HEK293T (cell line): Measurements from ENCODE around the gene GABRG3.

Source experiments
- CTCF ChIA-PET: fragments of 350-600 bp; formaldehyde crosslinking; extraction: SDS; loops from one replicate; lab custom pipeline; 2021; ENCODE audit warnings: antibody characterized with exemption, inconsistent platforms; lab: Yijun Ruan, JAX
- POLR2A ChIA-PET: fragments of 350-600 bp; formaldehyde crosslinking; extraction: SDS; loops from one replicate; lab custom pipeline; 2020; ENCODE audit warnings: antibody characterized with exemption, inconsistent platforms; lab: Yijun Ruan, JAX
- DNase-seq: peaks from one replicate; pipeline ENCODE4 v3.0.0; 2012; ENCODE audit warnings: mixed read lengths; ENCODE audit errors: extremely low spot score
- ARNT ChIP-seq: fragments of 450-650 bp; IDR thresholded peaks from 2 replicates; pipeline ENCODE4 v1.6.1; 2017; ENCODE audit warnings: mild to moderate bottlenecking
- BHLHE40 ChIP-seq: fragments of 450-650 bp; IDR thresholded peaks from 2 replicates; pipeline ENCODE4 v1.6.1; 2016; ENCODE audit warnings: mild to moderate bottlenecking, moderate library complexity, borderline replicate concordance
- CTBP1 ChIP-seq: fragments of 450-650 bp; IDR thresholded peaks from 2 replicates; pipeline ENCODE4 v1.6.1; 2016; ENCODE audit warnings: borderline replicate concordance
- ELF4 ChIP-seq: fragments of 450-650 bp; IDR thresholded peaks from 2 replicates; pipeline ENCODE4 v1.6.1; 2017; ENCODE audit warnings: antibody characterized with exemption
- FOXA1 ChIP-seq: fragments of 450-650 bp; IDR thresholded peaks from 2 replicates; pipeline ENCODE4 v1.6.1; 2016; ENCODE audit warnings: mild to moderate bottlenecking
- FOXK2 ChIP-seq: fragments of 450-650 bp; IDR thresholded peaks from 2 replicates; pipeline ENCODE4 v1.6.1; 2016; ENCODE audit warnings: mild to moderate bottlenecking
- FOXM1 ChIP-seq: fragments of 450-650 bp; IDR thresholded peaks from 2 replicates; pipeline ENCODE4 v1.6.1; 2017; ENCODE audit warnings: mild to moderate bottlenecking, borderline replicate concordance
- HDGF ChIP-seq: fragments of 450-650 bp; IDR thresholded peaks from 2 replicates; pipeline ENCODE4 v1.6.1; 2017; ENCODE audit warnings: antibody characterized with exemption, borderline replicate concordance
- L3MBTL2 ChIP-seq: fragments of 450-650 bp; conservative IDR thresholded peaks from 2 replicates; pipeline ENCODE4 v1.6.1; 2016; ENCODE audit warnings: mild to moderate bottlenecking
- LEF1 ChIP-seq: fragments of 450-650 bp; IDR thresholded peaks from 2 replicates; pipeline ENCODE4 v1.6.1; 2017; ENCODE audit warnings: mild to moderate bottlenecking, borderline replicate concordance
- NFRKB ChIP-seq: fragments of 450-650 bp; IDR thresholded peaks from 2 replicates; pipeline ENCODE4 v1.6.1; 2016; ENCODE audit warnings: mild to moderate bottlenecking, moderate library complexity
- SP1 ChIP-seq: fragments of 450-650 bp; IDR thresholded peaks from 2 replicates; pipeline ENCODE4 v1.6.1; 2017
- SUZ12 ChIP-seq: fragments of 450-650 bp; IDR thresholded peaks from 2 replicates; pipeline ENCODE4 v1.6.1; 2016; ENCODE audit warnings: mild to moderate bottlenecking
- TARDBP ChIP-seq: fragments of 450-650 bp; IDR thresholded peaks from 2 replicates; pipeline ENCODE4 v1.6.1; 2016
- ZNF384 ChIP-seq: fragments of 450-650 bp; IDR thresholded peaks from 2 replicates; pipeline ENCODE4 v1.6.1; 2016
- TF ChIP-seq, protein P1 (sequence below): fragments of 450-650 bp; IDR thresholded peaks from 2 replicates; pipeline ENCODE4 v1.6.1; 2016

GABRG3 gene

DNA sequence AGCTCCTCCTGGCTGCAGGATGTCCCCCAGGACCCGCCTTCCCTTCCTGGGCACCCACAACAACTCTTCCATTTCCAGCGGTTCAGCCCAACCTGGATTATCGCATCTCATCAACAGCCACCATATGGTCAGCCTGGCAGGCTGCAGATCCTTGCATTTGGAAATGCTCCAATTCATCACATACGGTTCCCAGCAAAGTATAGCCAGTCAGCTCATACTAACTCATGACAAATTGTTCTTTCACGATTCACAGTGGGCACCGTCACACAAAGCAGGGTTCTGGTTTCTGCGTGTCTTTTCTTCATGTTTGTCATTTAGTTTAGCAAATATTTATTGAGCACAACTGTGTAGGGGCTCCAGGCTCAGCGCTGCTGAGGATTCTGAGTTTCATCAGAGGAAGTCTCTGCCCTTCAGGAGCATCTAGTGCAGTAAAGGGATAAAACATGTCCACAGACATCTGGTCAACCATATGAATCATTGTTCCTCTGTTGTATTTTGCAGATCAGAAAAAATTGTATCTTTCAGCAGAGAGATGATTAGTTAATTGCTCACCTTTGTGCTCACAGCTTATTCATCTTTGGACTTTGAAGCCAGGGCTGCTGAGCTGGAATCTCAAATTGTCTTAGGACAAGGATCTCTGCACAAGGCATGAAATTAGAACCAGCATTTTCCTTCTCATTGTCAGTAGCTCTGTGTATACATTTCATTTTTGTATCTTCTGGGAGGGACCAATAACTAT lies 125.1 kb downstream of the GABRG3 start:
- TF ChIP-seq ZNF384, result no peak
- TF ChIP-seq CTBP1, result no peak
- no peak for TF ChIP-seq SP1
- TF ChIP-seq FOXK2, result no peak
- TF ChIP-seq HDGF, result no peak
- no peak for TF ChIP-seq FOXM1
- TF ChIP-seq SUZ12, result no peak
- TF ChIP-seq FOXA1, result no peak
- no peak for TF ChIP-seq L3MBTL2
- TF ChIP-seq NFRKB, result no peak
- TF ChIP-seq TARDBP, result no peak
- no peak for TF ChIP-seq BHLHE40
- TF ChIP-seq LEF1, result no peak
- no peak for TF ChIP-seq ELF4
- no peak for TF ChIP-seq ARNT
- TF ChIP-seq, protein P1, sequence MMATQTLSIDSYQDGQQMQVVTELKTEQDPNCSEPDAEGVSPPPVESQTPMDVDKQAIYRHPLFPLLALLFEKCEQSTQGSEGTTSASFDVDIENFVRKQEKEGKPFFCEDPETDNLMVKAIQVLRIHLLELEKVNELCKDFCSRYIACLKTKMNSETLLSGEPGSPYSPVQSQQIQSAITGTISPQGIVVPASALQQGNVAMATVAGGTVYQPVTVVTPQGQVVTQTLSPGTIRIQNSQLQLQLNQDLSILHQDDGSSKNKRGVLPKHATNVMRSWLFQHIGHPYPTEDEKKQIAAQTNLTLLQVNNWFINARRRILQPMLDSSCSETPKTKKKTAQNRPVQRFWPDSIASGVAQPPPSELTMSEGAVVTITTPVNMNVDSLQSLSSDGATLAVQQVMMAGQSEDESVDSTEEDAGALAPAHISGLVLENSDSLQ, result no peak
- ChIA-PET CTCF (no interaction called here), POLR2A (no interaction called here)
- no peak for DNase-seq

DNA sequence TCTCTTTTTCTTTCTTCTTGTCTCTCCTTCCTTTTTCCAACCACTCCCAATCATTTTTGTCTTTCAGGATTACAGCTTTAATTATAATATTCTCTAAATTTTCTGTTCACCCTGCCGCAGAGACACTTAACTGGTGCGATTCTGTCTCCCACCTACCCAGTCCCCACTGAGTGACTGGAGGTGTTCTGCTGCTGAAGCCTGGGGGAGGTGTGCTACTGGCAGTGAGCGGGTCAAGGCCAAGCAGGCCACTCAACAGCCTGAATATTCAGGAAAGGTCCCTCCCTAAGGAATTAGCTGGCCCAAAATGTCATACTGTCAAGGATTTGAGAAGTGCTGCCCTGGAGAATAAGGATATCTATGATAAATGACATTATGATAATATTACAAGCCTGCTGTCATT lies 126.5 kb downstream of the GABRG3 start:
- TF ChIP-seq HDGF, result no peak
- no peak for TF ChIP-seq TARDBP
- no peak for TF ChIP-seq LEF1
- TF ChIP-seq BHLHE40, result no peak
- TF ChIP-seq L3MBTL2, result no peak
- TF ChIP-seq, protein P1, result no peak
- ChIA-PET POLR2A (no interaction called here), CTCF (no interaction called here)
- DNase-seq, result no peak

DNA sequence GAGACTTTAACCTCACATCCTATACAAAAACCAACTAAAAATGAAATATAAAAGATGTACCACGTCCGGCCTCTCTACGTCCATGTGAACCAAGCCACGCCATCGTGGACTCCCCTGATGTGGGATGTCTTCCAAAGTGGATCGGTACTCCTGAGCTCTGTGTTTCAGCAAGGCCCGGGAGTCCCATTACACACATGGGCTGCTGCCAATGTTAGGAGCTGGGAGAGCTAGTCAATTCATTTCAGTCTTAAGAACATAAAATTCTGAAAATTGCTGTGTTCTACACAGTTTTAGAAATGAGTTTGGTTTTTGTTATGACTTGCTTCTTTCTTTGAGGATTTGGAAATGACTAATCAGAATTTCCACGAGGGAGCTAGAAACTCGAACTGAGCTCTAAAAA lies 131.0 kb downstream of the GABRG3 start:
- POLR2A ChIA-PET, result no interaction called here
- no peak for TF ChIP-seq FOXM1
- TF ChIP-seq FOXK2, result no peak
- TF ChIP-seq CTBP1, result no peak
- TF ChIP-seq ZNF384, result no peak
- no peak for TF ChIP-seq ARNT
- TF ChIP-seq ELF4, result no peak
- no peak for TF ChIP-seq L3MBTL2
- no peak for TF ChIP-seq TARDBP
- no peak for TF ChIP-seq NFRKB
- no peak for TF ChIP-seq HDGF
- TF ChIP-seq FOXA1, result no peak
- TF ChIP-seq SUZ12, result no peak
- no peak for DNase-seq
- CTCF ChIA-PET, result no interaction called here

GRCh38 chr15:27111323-27111722 lies 140.3 kb downstream of the GABRG3 start:
- DNase-seq, result no peak
- ChIA-PET POLR2A (no interaction called here), CTCF (no interaction called here)
- TF ChIP-seq NFRKB (no peak), CTBP1 (no peak), FOXA1 (no peak)

DNA sequence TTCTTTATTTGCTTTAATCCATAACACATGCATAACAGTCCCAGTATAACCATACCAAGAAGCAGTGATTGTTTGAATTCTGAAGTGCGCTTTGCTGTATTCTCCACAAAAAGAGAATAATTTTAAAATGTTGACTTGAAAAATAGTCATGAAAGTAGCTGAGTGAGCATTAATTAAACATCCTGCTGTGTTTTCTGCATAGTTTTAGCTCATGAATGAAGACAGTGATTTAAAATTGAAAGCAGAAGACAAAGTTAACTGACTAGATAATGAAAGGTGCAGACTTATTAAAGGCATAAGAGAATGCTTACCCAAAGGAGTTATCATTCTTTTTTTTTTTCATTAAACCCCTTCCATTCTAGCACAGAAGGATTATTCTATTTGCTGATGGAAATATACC lies 143.5 kb downstream of the GABRG3 start:
- ChIA-PET POLR2A (no interaction called here), CTCF (no interaction called here)
- no peak for DNase-seq
- no peak for TF ChIP-seq ARNT
- no peak for TF ChIP-seq ZNF384
- TF ChIP-seq LEF1, result no peak
- TF ChIP-seq, protein P1, result no peak
- no peak for TF ChIP-seq L3MBTL2
- TF ChIP-seq SUZ12, result no peak
- no peak for TF ChIP-seq TARDBP
- no peak for TF ChIP-seq CTBP1
- no peak for TF ChIP-seq FOXM1
- no peak for TF ChIP-seq BHLHE40
- TF ChIP-seq FOXA1, result no peak
- no peak for TF ChIP-seq SP1
- TF ChIP-seq NFRKB, result no peak
- no peak for TF ChIP-seq HDGF
- TF ChIP-seq ELF4, result no peak
- no peak for TF ChIP-seq FOXK2

GRCh38 chr15:27119695-27120266 lies 148.8 kb downstream of the GABRG3 start:
- CTCF ChIA-PET, result no interaction called here
- TF ChIP-seq, protein P1, result no peak
- TF ChIP-seq LEF1, result no peak
- TF ChIP-seq CTBP1, result no peak
- no peak for TF ChIP-seq ZNF384
- TF ChIP-seq ELF4, result no peak
- TF ChIP-seq ARNT, result no peak
- no peak for TF ChIP-seq FOXA1
- TF ChIP-seq HDGF, result no peak
- TF ChIP-seq NFRKB, result no peak
- no peak for DNase-seq
- POLR2A ChIA-PET, result no interaction called here
